Activated CD4-positive, alpha-beta T cell treated with anti-CD3 and anti-CD28 coated beads for 48 hours (primary cell): ENCODE results near the gene KRTAP10-12.

Source experiments
- DNase-seq: peaks from one replicate; pipeline ENCODE4 v3.0.0-alpha.2; 2020

The KRTAP10-12 gene

DNA sequence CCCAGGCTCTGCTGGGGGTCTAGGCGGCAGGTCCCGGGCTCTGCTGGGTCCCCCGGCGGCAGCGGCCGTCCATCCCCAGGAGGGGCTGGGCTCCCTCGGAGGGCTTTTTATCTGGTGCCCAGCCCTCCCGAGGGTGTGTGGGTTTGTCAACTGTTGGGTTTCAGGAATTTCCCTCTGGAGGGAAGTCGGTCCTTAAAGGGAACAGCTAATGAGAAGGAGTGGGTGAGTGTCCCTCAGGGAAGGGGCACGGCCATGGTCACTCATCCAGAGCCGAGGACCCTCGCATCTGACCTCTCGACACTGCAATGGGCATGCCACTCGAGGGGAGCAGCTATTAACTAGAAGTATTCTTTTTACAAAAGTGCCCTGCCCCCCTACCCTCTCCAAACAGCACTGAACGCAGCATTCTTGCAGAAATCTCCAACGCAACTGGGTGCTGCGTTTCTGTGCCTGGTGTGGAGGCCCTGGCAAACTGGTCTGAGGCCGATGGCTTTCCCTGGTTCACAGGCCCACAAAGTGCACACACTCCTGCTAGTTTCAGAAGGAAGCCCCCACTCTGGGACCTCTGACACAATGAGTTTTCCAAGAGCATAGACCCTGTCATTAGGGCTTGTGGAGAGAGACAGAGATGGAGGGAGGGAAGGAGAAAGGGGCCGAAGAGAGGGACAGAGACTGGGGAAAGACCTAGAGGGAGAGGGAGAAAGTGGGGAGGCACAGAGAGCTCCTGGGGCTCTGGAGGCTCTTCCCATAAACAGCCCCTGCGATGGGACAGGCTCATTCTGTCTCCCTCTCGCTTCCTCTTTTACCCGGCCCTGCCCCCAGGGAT is 15.4 kb downstream of the KRTAP10-12 start:
- no peak for DNase-seq

DNA sequence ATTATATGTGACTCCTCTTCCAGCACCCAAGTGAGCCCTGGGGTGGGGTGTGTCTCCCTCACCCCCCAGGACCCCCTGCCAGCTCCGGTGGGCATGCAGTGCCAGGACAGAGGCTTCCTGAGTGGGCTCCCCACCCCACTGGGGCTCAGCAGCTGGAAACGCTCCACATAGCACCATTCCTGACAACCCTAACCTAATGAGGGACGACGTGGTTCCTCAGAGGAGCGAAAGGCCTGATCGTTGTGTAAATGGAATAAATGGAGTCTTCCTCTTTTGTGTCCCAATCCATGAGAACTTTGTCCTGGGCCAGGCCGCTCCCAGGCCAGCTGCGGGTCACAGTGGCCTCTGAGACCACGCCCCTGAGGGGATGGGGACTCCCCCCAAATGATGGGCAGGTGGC is 16.2 kb downstream of the KRTAP10-12 start:
- DNase-seq, result no peak

DNA sequence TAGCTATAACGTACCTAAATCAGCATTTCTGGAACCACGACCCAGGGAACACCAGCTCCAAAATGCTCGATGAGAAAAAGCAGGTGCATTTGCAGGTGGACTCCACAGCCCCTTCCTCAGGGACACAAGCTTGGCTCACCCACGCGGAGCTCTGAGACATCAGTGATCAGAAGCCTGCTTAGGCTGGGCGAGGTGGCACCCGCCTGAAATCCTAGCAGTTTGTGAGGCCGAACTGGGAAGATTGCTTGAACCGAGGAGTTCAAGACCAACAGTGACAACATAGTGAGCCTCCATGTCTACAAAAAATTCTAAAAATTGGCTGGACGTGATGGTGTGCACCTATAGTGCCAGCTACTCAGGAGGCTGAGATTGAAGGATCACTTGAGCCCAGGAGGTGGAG is 16.9 kb downstream of the KRTAP10-12 start:
- no peak for DNase-seq

DNA sequence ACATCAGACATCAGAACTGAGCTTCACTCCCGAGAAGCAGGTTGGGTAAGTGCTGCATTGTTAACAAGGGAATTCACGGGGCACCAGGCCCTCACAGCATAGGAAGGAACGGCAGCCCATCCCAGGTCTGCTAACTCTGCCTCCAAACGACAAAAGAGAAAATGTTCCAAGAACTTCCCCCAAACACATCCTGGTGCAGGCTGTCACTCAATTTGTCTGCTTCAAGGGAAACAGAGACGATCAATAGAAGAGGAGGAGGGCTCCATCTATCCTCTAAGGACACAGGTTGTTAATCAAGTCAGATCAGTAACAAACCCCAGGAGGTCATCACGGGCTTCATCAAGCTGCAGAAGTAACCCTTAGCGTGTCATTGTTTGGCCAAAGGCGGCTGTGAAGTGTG is 17.9 kb downstream of the KRTAP10-12 start:
- no peak for DNase-seq

DNA sequence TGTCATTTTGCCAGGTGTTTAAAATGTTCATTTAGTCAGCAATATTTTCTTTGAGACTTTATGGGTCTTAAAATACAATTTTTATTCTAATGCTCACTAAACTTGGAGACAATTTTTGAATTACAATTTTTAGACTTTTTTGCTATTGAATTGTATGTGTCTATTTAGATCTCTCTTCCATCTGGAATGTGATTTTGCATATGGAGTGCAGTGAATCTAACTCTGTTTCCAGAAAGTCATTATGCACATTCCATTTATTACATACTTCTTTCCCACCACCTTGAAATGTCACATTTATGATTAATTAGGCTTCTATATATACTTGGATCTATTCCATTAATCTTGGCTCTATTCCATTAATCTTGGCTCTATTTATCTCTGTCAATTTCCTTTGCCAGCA is 20.0 kb downstream of the KRTAP10-12 start:
- DNase-seq, result no peak

DNA sequence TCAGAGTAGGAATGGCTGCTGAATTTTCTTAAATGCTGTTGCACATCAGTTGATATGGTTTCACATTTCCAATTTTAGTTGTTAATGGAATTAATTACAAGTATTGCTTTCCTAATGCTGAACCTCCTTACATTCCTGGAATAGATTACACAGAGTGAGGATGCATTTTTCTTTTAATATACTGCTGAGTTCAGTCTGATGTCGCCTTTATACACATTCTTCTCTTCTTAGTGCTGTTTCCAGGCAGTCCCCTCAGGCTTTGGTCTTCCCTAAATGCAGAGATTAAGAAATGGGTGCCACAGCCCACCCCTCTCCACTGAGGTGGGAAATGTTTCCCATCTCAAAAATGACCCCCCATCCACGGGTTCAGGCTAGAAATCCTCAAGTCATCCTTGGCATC is 21.1 kb downstream of the KRTAP10-12 start:
- no peak for DNase-seq

DNA sequence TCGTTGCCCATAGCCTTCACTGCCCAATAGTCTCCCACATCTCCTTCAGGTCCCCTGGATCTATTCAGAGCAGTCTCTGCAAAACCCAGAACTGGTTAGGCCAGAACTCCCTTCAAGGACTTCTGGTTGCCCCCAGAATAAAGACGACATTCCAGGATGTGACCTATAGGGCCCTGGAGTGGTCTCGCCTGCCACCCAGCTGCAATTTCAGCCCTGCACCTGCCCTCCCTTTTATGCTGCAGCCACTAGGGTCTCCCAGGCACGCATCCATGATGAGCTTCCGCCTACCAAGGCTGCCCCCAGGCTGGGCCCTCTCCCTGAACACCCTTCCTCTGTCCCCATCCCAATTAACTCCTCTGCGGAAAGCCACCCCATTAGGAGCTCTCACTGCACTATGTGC is 21.6 kb downstream of the KRTAP10-12 start:
- DNase-seq, result no peak

DNA sequence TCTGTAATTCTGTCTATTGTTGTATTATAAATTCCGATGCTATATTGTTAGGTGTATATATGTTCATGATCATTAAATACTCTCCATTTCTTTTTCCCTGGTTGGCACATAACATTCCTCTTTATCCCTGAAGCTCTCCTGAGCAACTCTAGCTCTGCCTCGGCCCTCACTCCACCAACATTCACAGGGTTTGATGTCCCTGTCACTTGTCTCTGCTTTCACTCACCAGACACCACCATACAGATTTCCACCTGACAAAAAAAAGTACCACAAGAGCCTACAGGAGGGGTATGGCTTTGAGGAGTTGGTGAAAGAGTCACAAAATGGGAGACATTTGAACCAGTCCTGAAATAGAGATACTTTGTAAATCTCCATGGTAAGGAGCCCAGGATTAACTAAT is 23.2 kb downstream of the KRTAP10-12 start:
- DNase-seq, result no peak

DNA sequence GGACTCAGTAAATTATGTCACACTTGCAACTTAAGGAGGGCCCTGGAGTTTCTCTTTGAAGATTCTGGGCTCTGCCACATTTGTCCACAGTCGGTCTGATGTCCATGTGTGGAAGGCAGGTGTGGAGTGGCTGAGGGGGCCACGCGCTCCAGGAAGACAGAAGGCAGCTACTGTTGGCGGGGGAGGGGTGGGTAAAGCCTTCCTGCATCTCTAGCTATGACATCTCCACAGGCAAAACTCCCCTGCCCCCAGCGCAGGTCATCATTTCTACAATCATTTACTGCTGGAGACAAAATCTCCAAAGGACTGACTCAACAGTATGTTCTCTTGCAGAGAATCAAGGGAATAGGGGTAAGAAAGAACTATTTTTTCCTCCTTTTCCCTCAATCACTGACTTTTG is 25.8 kb downstream of the KRTAP10-12 start:
- no peak for DNase-seq

DNA sequence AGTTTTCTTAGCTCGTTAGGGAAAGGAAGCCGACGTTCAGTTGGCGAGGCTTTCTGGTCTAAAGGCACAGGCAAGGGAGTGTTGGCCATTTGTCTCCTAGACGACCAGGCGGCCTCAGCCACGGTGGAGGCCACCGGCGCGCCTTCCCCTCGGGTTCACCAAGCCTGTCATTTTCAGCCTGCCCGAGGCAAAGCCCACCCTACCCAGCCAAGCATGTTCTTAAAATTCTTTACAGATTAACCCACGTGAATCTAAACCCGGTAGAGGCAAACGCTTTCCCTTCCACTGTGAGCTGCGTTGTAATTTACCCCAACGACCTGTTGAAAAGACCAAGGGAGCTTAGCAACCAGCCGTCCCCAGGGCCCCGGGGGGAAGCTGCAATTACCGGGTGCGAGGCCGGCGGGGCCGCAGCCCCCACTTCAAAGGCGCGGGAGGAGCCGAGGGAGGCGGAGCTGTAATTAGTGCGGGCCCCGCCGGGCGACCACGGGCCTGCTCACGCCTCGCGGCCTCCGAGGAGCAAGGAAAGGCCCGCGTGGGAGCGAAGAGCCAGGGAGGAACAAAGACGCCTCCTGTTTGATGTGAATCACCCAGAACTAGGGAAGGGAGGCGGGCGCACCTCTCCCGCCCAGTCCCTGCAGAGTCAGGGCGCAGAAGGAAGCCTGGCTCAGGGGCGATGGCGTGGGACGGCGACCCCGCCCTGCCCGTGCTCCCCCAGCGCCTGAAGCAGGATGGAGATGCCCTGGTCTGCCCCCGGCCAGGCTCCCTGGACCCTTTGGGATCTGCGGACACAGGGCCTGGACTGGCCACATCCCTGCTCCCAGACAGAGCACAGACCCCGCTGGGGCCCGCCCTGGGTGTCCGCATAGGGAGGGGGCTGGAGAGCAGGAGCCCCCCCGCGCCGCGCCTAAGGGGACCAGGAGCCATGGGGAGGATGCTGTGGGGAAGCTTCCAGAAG is 26.5 kb downstream of the KRTAP10-12 start:
- DNase-seq, result peak; percentile 20

DNA sequence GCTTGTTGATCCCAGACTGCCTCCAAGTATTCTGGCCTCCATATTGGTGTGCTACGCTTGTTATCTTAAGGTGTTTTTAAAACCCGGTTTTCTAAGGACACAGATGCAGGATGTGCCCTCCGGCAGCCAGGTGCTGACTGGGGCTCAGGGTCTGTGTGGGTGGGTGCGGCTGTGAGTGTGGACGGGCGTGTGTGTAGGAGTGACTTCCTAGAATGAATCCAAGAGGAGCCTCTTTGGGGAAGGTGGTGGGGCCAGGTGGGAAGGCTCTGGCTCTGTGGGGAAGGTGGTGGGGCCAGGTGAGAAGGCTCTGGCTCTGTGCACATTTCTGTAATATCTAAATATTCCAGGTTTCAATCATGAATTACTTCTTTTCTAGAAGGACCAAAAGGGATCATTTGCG is 27.2 kb downstream of the KRTAP10-12 start:
- DNase-seq, result no peak

DNA sequence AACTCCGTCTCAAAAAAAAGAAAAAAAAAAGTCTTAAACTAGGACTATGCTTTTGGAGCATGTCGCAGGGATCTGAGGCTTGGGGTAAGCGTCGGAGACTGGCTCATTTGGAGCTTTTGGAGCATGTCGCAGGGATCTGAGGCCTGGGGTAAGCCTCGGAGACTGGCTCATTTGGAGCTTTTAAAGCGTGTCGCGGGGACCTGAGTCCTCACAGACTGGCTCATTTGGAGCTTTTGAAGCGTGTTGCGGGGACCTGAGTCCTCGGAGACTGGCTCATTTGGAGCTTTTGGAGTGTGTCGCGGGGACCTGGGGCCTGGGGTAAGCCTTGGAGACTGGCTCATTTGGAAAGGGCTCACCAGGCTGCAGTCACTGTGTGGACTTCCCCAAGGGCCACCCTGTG is 28.0 kb downstream of the KRTAP10-12 start:
- no peak for DNase-seq

DNA sequence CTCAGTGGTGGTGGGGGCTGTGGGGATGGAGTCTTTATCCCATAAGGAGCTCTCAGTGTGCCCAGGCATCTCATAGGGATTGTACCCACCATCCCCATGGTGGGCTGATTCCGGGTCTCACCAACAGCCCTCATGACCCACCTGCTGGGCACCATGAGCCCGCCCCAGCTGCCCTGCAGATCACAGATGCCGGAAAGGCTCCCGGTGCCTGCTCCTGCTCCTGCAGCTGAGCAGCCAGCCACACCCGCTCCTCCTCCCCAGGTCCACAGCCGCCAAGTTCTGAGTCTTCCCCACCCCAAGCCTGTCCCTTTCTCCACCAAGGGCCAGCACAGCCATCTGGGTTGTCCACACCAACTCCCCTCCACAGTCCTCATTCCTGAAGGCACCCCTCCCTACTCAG is 29.9 kb downstream of the KRTAP10-12 start:
- DNase-seq, result no peak

DNA sequence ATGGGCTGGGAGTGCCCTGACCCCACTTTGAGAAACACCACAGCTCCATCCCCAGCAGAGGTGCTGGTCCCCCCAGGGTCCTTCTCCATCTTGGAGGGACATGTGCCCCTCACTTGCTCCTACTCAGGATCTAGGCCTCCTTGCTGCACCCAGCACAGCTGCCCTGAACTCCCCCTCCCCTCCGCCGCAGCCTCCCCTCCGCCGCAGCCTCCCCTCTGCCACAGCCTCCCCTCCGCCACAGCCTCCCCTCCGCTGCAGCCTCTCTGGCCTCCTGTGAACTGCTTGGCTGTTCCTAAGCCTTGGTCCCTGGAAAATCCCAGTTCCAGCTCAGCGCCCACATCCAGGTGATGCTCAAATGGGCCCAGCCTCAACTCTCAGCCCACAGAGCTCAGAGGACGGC is 30.3 kb downstream of the KRTAP10-12 start:
- DNase-seq, result no peak

DNA sequence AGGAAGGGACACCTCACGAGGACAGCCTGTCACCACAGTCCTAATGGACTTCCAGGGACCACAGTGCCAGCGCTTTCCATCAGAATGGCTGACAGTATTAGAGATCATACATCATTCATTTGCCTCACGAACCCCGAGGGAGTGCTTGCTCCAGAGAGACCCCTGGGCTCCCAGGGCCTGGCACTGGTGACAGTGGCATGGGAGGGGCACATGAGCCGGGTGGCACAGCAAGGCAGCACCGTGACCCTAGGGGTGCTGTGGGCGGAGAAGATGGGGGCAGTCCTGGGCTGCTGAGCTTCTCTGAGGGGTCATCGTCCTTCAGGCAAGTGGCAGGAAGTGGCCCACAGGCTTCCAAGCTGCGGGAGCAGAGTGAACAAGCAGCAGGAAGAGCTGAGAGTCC is 30.8 kb downstream of the KRTAP10-12 start:
- no peak for DNase-seq

DNA sequence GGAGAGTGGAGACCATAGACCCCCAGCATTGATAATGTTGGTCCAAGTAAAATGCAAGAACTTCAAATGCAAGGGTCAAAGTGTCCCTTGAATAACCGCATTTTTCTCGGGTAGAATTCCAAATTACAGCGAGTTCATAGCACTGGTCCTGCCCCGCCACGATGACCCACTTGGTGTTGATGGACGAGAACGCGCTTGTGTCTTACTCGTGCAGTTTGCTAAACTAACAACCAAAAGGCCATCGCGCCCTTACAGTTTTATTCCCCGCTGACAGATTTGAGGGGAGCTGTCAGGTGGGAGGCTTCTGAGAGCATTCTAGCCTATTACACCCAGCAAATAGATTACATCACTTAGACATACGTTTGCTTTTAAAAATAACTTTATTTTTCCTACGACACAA is 31.7 kb downstream of the KRTAP10-12 start:
- DNase-seq, result no peak

DNA sequence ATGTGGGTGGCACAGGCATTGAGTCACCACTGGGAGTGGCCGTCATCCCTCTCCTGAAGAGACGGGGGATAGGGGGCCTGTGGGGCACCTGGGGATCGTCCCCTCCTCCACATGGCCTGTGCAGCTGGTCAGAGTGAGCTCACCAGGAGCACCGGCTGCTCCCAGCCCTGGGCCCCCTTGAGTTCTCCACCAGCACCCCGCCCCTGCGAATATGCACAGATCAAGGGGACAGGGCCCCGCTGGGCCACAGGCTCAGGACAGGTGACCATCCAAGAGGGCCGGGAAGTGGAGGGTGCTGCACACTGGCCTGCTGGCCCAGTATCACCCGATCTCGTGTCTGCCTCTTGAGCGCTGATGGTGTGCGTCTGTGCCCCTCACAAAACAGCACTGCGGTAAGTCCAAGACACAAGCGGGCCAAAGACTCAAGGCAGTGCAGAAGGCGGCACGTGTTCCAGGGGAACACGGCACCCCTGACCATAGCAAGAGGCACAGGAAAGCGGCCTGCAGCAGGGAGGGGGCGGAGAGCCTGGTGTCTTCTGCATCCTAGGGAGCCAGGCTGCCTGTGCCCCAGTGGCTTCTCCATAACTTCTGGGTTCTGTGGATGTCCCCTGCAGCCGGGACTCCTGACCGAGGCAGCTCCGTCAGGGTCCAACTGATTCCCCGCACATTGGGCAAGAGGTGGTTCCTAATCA is 32.5 kb downstream of the KRTAP10-12 start:
- no peak for DNase-seq

DNA sequence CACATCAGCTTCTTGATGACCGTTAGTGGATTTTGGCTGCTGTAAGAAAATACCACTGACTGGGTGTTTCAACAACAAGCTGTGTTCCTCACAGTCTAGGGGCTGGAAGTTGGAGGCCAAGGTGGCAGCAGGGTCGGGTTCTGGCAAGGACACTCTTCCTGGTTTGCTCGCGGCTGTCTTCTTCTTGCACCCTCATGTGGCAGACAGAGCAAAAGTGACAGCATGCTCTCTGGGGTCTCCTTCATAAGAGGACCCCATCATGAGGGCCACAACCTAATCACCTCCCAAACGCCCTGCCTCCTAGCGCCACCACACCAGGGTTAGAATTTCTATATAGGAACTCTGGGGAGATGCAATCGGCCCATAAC is 33.0 kb downstream of the KRTAP10-12 start:
- no peak for DNase-seq

DNA sequence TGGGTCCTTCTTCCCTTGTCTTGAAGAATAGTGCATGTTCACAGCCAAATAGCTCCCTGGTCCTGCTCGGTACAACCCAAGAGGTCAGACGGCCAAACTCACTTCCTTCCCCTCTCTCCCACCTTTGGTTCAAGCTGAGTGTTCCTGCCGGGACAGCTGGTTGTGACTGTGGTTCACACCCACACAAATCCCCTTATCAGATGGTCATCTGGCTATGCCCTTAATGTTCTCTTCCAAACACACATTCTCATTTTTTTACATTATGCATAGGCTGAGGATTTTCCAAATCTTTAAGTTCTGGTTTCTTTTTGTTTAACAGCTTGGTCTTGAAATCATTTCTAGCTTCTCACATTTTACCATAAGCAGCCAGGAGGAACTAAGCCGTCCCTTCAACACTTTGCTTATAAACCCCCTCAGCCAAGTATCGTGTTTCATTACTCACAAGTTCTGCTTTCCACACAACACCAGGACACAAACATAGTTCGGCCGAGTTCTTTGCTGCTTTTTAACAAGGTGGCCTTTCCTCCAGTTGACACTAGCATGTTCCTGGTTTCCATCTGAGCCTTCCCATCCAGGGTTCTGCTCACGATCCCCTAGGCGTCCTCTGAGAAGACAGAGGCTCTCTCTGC is 34.1 kb downstream of the KRTAP10-12 start:
- DNase-seq, result no peak

DNA sequence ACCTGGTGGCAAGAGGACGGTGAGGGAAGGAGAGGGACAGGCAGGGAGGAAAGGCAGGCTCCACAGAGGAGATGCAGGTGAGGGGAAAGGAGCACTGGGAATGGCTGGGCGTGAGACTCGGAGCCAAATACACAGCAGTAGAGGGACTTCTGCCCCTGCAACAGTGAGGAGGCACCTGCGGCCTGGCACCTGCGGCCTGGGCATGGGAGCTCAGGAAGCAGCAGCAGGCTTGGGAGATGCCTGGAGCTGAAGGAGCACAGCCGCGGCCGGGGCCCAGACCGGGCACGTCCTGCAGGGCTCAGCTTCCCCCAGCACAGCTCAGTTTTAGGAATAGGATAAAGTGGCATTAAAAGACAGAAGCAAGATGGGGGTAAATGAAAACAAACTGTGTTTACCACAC is 35.3 kb downstream of the KRTAP10-12 start:
- DNase-seq, result no peak

DNA sequence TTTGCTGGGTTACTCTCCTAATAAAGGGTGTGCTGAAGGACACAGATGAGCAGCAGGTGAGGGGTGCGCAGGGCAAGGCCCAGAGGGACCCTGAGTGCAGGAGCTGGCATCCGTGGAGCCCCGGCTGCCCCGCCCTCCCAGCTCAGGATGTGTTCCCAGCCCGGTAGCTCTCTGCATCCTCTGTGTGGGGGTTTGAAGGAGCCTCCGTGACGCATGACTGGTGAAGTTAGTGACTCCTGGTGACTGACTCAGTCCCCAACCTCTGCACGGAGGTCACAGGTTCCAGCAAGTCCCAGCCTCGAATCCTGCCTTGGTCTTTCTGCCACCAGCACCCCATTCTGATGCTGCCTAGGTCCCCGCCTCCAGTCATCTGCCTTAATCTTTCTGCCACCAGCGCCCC is 36.0 kb downstream of the KRTAP10-12 start:
- DNase-seq, result no peak

DNA sequence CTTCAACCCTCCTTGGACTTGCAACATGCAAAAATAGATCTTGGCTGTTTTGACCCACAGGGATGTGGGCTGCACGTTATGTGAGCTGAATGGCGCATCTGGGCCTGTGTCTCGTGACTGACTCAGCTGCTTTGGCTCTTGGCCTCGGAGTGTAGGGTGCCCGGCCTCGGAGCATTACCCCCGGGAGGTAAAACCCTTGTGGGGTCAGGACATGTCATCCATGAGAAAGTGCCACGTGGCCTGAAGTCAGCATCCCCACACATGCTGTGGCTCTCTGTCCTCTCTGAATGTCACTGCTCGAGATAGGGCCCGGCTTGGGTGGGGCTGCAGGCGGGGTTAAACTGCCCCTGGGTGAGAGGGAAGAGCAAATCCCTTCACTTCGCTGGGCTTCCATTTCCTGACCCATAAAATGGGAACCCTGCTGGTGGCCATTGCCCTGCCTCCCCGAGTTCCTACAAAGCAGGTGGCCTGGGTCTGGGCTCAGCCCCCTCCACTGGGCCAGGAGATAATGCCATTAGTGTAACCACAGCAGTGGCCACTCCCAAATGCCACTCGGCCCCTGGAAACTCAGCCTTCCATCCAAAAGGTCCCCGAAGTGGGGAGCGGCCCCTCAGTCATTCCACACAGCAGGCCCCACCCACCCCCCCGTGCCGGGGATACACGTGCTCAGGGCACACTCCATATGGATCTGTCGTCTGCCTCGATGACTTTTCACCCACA is 37.2 kb downstream of the KRTAP10-12 start:
- no peak for DNase-seq
